ENCODE data around the gene SPECC1. TPM values are rescaled to one million over a fixed set of nuclear protein-coding genes. Genes with fewer than 3 reads are reported as not detected.

SPECC1 gene
- total RNA-seq, 1 donor from 2014 or later = 93.1 TPM

DNA sequence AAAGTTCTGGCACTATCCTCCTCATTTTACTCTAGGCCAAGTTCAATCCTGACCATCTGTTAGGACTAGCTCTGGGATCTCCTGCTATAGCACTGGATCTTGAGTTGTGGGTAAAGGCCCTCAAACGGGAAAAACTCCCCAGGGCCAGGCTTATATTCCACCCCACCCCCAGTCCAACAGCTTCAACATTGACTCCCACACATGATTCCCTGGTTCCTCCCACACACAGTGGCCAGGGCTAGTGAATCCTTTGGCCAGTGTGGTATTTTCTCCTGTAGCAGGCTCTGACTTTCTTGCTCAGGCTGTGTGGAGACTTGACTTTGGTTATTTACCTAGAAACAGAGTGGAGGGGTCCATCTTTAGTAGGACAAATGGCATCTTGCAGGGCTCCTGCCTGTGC, 21.3 kb upstream of the SPECC1 start:
- Mint-ChIP-seq H3K9me3 (no peaks in the 10 kb centered on the region), H3K4me3 (no peak overlapping the region), H3K4me1 (peaks cover 21% of the 10 kb centered on the region), H3K27me3 (ENCODE audit: insufficient read depth, low read depth) (peaks cover 7% of the 10 kb centered on the region), H3K36me3 (no peaks in the 10 kb centered on the region), H3K27ac (no peak overlapping the region)
- Histone ChIP-seq H3K36me3 (no peaks in the 10 kb centered on the region), H3F3A (ENCODE audit: low read depth) (peaks cover 5% of the 10 kb centered on the region), H3K4me1 (peaks cover 6% of the 10 kb centered on the region), H4K20me1 (ENCODE audit: low read depth) (no peaks in the 10 kb centered on the region), H3K9ac (no peak overlapping the region), H3K79me2 (ENCODE audit: low read depth) (no peaks in the 10 kb centered on the region), H3K27me3 (no peaks in the 10 kb centered on the region), H3K27ac (no peak overlapping the region), H3K9me3 (ENCODE audit: low read depth) (no peaks in the 10 kb centered on the region), H3K4me3 (no peak overlapping the region), H3K4me2 (no peak overlapping the region), H2AFZ (replicated peaks) (no peak overlapping the region)
- TF ChIP-seq EZH2 (IDR thresholded peaks at IDR 0.05) (no peak), EZH2phosphoT487 (IDR thresholded peaks at IDR 0.05) (no peak)
- TF ChIP-seq, protein P1, sequence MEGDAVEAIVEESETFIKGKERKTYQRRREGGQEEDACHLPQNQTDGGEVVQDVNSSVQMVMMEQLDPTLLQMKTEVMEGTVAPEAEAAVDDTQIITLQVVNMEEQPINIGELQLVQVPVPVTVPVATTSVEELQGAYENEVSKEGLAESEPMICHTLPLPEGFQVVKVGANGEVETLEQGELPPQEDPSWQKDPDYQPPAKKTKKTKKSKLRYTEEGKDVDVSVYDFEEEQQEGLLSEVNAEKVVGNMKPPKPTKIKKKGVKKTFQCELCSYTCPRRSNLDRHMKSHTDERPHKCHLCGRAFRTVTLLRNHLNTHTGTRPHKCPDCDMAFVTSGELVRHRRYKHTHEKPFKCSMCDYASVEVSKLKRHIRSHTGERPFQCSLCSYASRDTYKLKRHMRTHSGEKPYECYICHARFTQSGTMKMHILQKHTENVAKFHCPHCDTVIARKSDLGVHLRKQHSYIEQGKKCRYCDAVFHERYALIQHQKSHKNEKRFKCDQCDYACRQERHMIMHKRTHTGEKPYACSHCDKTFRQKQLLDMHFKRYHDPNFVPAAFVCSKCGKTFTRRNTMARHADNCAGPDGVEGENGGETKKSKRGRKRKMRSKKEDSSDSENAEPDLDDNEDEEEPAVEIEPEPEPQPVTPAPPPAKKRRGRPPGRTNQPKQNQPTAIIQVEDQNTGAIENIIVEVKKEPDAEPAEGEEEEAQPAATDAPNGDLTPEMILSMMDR (IDR thresholded peaks at IDR 0.05) = no peak
- no peak for DNase-seq (ENCODE audit: low spot score)

DNA sequence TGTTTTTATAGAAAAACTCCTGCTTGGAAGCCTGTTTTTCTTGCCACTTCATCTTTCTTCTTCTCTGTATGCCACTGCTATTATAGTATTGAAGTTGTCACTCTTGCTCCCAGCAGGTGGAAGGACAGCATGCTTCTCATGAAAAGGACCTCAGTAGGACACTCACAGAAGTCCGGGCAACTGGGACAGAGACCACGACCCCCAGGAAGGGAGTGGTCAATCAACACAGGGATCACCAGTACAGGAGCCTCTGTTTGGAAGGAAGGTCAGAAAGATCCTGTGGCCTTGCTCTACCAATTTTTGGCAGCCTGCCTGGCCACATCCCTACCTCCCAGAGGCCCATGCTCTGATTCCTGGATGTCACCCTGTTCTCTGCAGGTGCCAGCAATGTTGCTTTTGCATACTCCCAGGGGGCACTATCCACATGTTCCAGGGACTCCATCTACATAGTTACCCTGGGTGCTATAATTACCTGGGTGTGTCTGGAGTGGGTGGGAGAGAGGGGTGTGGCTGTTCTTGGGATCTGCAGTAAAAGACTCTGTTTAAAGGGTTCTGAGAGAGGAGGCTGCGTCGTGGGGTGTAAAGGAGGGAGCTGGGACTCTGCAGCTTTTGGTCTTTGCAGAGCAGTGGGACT, 17.8 kb upstream of the SPECC1 start:
- Histone ChIP-seq H3K27ac (no peak overlapping the region), H3K9ac (no peak overlapping the region), H3K4me2 (no peak overlapping the region), H3K36me3 (no peaks in the 10 kb centered on the region), H2AFZ (replicated peaks) (no peak overlapping the region), H3K4me3 (no peak overlapping the region), H3K4me1 (peaks cover 6% of the 10 kb centered on the region), H3K79me2 (ENCODE audit: low read depth) (no peaks in the 10 kb centered on the region), H3F3A (ENCODE audit: low read depth) (peaks cover 5% of the 10 kb centered on the region), H4K20me1 (ENCODE audit: low read depth) (no peaks in the 10 kb centered on the region), H3K27me3 (no peaks in the 10 kb centered on the region), H3K9me3 (ENCODE audit: low read depth) (no peaks in the 10 kb centered on the region)
- Mint-ChIP-seq H3K27me3 (ENCODE audit: insufficient read depth, low read depth) (peaks cover 7% of the 10 kb centered on the region), H3K27ac (peak overlapping the region; percentile 52), H3K9me3 (no peaks in the 10 kb centered on the region), H3K4me1 (peaks cover 24% of the 10 kb centered on the region), H3K4me3 (peak overlapping the region; percentile 61), H3K36me3 (no peaks in the 10 kb centered on the region)
- no peak for DNase-seq (ENCODE audit: low spot score)
- no peak for TF ChIP-seq EZH2phosphoT487 (IDR thresholded peaks at IDR 0.05)

DNA sequence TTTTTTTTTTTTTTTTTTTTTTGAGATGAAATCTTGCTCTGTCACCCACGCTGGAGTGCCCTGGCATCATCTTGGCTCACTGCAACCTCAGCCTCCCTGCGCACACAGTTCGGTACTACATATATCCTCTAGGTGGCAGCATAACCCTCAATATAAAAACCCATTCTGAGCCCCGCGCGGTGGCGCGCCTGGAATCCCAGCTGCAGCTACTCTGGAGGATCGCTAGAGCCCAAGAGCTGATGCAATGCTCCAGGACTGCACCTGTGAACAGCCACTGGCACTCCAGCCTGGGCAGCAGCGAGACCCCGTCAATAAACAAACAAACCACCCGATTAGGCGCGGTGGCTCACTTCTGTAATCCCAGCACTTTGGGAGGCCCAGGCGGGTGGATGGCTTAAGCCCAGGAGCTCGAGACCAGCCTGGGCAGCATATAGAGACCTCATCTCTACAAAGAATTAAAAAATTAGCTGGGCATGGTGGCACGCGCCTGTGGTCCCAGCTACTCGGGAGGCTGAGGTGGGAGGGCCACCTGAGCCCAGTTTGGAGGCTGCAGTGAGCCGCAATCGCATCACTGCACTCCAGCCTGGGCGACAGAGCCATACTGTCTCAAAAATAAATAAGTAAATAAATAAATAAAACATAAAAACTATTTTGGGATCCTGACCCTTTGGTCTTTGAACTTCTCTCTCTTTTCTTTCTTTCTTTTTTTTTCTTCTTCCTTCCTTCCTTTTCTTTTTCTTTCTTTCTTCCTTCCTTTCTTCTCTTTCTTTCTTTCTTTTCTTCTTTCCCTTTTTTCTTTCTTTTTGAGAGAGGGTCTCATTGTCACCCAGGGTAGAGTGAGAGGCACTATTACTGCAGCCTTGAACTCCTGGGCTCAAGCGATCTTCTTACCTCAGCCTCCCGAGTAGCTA, 16.1 kb upstream of the SPECC1 start:
- DNase-seq (ENCODE audit: low spot score) = peak; percentile 96
- Mint-ChIP-seq H3K36me3 (no peaks in the 10 kb centered on the region), H3K4me1 (peaks cover 22% of the 10 kb centered on the region), H3K27me3 (ENCODE audit: insufficient read depth, low read depth) (peaks cover 5% of the 10 kb centered on the region), H3K4me3 (no peak overlapping the region), H3K9me3 (no peaks in the 10 kb centered on the region), H3K27ac (no peak overlapping the region)
- TF ChIP-seq EZH2phosphoT487 (IDR thresholded peaks at IDR 0.05) = no peak
- no peak for TF ChIP-seq EZH2 (IDR thresholded peaks at IDR 0.05)
- TF ChIP-seq, protein P1 (IDR thresholded peaks at IDR 0.05) = peak; percentile 79
- H2AFZ ChIP-seq (replicated peaks) = peak overlapping the region; percentile 66
- H3K79me2 ChIP-seq (ENCODE audit: low read depth) = no peaks in the 10 kb centered on the region
- no peak overlapping the region for H3K9ac ChIP-seq
- no peaks in the 10 kb centered on the region for H3K4me1 ChIP-seq
- peak overlapping the region; percentile 55 for H3K4me2 ChIP-seq
- H3K9me3 ChIP-seq (ENCODE audit: low read depth) = no peaks in the 10 kb centered on the region
- no peaks in the 10 kb centered on the region for H3K27me3 ChIP-seq
- no peak overlapping the region for H3K27ac ChIP-seq
- H3K36me3 ChIP-seq = no peaks in the 10 kb centered on the region
- peak overlapping the region; percentile 24 for H3K4me3 ChIP-seq
- H4K20me1 ChIP-seq (ENCODE audit: low read depth) = no peaks in the 10 kb centered on the region
- H3F3A ChIP-seq (ENCODE audit: low read depth) = peaks cover 5% of the 10 kb centered on the region
